Tibial artery (tissue), 4 donors: Measurements from ENCODE around the gene SLC5A1.

ENCODE experiments used
- DNase-seq, 2 donors: peaks; one replicate each; pipeline ENCODE4 v3.0.0-alpha.2; 2019
- H3K27ac ChIP-seq, 2 donors: fragments of 200-600 bp; sonication (generic) in 1 of 2; 1 replicate in 1 of 2; 2 replicates in 1 of 2; pipeline ENCODE4 v1.5.1; 2018 to 2019; ENCODE audit warnings: mild to moderate bottlenecking in 1 of 2
- H3K27me3 ChIP-seq, 2 donors: fragments of 200-600 bp; sonication (generic) in 1 of 2; one replicate each; pipeline versions ENCODE4 v1.5.1 to v1.6.0; 2016 to 2019
- H3K36me3 ChIP-seq, 3 donors: fragments of 200-600 bp; sonication (generic) in 2 of 3; one replicate each; pipeline ENCODE4 v1.5.1; 2016 to 2019; ENCODE audit warnings: mild to moderate bottlenecking in 2 of 3
- H3K4me1 ChIP-seq, 4 donors: fragments of 200-600 bp; sonication (generic) in 2 of 4; 1 replicate in 3 of 4; 2 replicates in 1 of 4; pipeline ENCODE4 v1.5.1; 2016 to 2019
- H3K4me3 ChIP-seq, 2 donors: fragments of 200-600 bp; sonication (generic) in 1 of 2; 1 replicate in 1 of 2; 2 replicates in 1 of 2; pipeline ENCODE4 v1.5.1; 2018 to 2019; ENCODE audit warnings: mild to moderate bottlenecking in 2 of 2
- H3K9me3 ChIP-seq, 3 donors: fragments of 200-600 bp; sonication (generic) in 1 of 3; one replicate each; pipeline ENCODE4 v1.5.1; 2016 to 2019
- CTCF ChIP-seq, 2 experiments: fragments of 200-600 bp in 1 of 2; fragments of 450-650 bp in 1 of 2; IDR thresholded peaks; one replicate each; pipeline ENCODE4 v1.5.1; 2017 to 2019; ENCODE audit warnings: antibody characterized with exemption in 2 of 2, mild to moderate bottlenecking in 1 of 2, moderate library complexity in 1 of 2
- intact Hi-C: fragments of 100-400 bp; cut with DNase I; formaldehyde crosslinking; loops from one replicate; pipeline ENCODE4 v1.15.0; 2023; ENCODE audit warnings: low total_unique reads

The SLC5A1 gene

GRCh38 chr22:32073262-32073661 lies 30.2 kb downstream of the SLC5A1 start:
- intact Hi-C loops = no loop called here
- Histone ChIP-seq H3K27me3 (peaks cover 0 to 13% of the 10 kb centered on the region in 2 donors), H3K9me3 (no peaks in the 10 kb centered on the region), H3K27ac (no peak overlapping the region), H3K4me3 (no peak overlapping the region), H3K36me3 (no peaks in the 10 kb centered on the region), H3K4me1 (no peaks in the 10 kb centered on the region)
- TF ChIP-seq CTCF (IDR thresholded peaks at IDR 0.05) = no peak
- no peak for DNase-seq

- Histone ChIP-seq H3K27ac (no peak overlapping the region), H3K27me3 (peaks cover 0 to 13% of the 10 kb centered on the region in 2 donors), H3K4me3 (no peak overlapping the region), H3K4me1 (peaks cover 0 to 2% (median 0%) of the 10 kb centered on the region in 4 donors), H3K9me3 (no peaks in the 10 kb centered on the region), H3K36me3 (no peaks in the 10 kb centered on the region)
- intact Hi-C loops = no loop called here
- no peak for TF ChIP-seq CTCF (IDR thresholded peaks at IDR 0.05)
- DNase-seq = no peak
These were observed 30.8 kb downstream of the SLC5A1 start for GRCh38 chr22:32073823-32074380.

GRCh38 chr22:32075997-32076760 lies 33.1 kb downstream of the SLC5A1 start:
- TF ChIP-seq CTCF (IDR thresholded peaks at IDR 0.05) = no peak
- Histone ChIP-seq H3K27me3 (peaks cover 0 to 13% of the 10 kb centered on the region in 2 donors), H3K9me3 (no peaks in the 10 kb centered on the region), H3K4me3 (no peak overlapping the region), H3K36me3 (no peaks in the 10 kb centered on the region), H3K27ac (no peak overlapping the region), H3K4me1 (peaks cover 0 to 9% (median 2%) of the 10 kb centered on the region in 4 donors)
- intact Hi-C loops = no loop called here
- no peak for DNase-seq

- Histone ChIP-seq H3K27me3 (peaks cover 0 to 13% of the 10 kb centered on the region in 2 donors), H3K27ac (no peak overlapping the region), H3K4me1 (peaks cover 0 to 9% (median 2%) of the 10 kb centered on the region in 4 donors), H3K9me3 (no peaks in the 10 kb centered on the region), H3K4me3 (no peak overlapping the region), H3K36me3 (no peaks in the 10 kb centered on the region)
- TF ChIP-seq CTCF (IDR thresholded peaks at IDR 0.05) = no peak
- no peak for DNase-seq
- intact Hi-C loops = no loop called here
These were observed 33.7 kb downstream of the SLC5A1 start for GRCh38 chr22:32076761-32077084.

GRCh38 chr22:32077151-32077550 lies 34.1 kb downstream of the SLC5A1 start:
- Histone ChIP-seq H3K9me3 (no peaks in the 10 kb centered on the region), H3K4me1 (peaks cover 0 to 9% (median 2%) of the 10 kb centered on the region in 4 donors), H3K36me3 (no peaks in the 10 kb centered on the region), H3K27ac (no peak overlapping the region), H3K4me3 (no peak overlapping the region), H3K27me3 (peaks cover 0 to 13% of the 10 kb centered on the region in 2 donors)
- TF ChIP-seq CTCF (IDR thresholded peaks at IDR 0.05) = no peak
- DNase-seq = no peak
- intact Hi-C loops = no loop called here
